ENCODE measurements around the gene PEMT. TPM values are rescaled to one million over a fixed set of nuclear protein-coding genes. Genes with fewer than 3 reads are reported as not detected.

The PEMT gene
- total RNA-seq, 4 donors from 2014 or later, result 3.2 to 10.2 (median 7.1) TPM

GRCh38 chr17:17456251-17456650 lies 135.3 kb downstream of the PEMT start:
- 80 to 83% methylated on average over 1 to 19 of the region's 19 CpGs for WGBS, 2 donors (ENCODE audit: low coverage in 1 of 2)
- H3K27me3 ChIP-seq, result no peaks in the 10 kb centered on the region
- no peak for DNase-seq
- in situ Hi-C loops (cut with MboI; ENCODE audit: low pct_ligation_motif_present in 1 of 4, low pct_unique_long_range_greater_than_20kb in 1 of 4, low sequenced_read_pairs in 3 of 4) (no loop called here), intact Hi-C loops (cut with DNase I; ENCODE audit: low total_unique reads) (no loop called here)
- peaks cover 0 to 5% (median 1%) of the 10 kb centered on the region in 4 donors for H3K4me1 ChIP-seq
- no peaks in the 10 kb centered on the region for H3K36me3 ChIP-seq
- no peak overlapping the region for H3K27ac ChIP-seq
- H3K9me3 ChIP-seq, result no peaks in the 10 kb centered on the region
- TF ChIP-seq POLR2A (IDR thresholded peaks at IDR 0.05) (no peak), POLR2AphosphoS5 (IDR thresholded peaks at IDR 0.05) (no peak), EP300 (IDR thresholded peaks at IDR 0.05; ENCODE audit: low read depth) (no peak)
- TF ChIP-seq, protein P1, sequence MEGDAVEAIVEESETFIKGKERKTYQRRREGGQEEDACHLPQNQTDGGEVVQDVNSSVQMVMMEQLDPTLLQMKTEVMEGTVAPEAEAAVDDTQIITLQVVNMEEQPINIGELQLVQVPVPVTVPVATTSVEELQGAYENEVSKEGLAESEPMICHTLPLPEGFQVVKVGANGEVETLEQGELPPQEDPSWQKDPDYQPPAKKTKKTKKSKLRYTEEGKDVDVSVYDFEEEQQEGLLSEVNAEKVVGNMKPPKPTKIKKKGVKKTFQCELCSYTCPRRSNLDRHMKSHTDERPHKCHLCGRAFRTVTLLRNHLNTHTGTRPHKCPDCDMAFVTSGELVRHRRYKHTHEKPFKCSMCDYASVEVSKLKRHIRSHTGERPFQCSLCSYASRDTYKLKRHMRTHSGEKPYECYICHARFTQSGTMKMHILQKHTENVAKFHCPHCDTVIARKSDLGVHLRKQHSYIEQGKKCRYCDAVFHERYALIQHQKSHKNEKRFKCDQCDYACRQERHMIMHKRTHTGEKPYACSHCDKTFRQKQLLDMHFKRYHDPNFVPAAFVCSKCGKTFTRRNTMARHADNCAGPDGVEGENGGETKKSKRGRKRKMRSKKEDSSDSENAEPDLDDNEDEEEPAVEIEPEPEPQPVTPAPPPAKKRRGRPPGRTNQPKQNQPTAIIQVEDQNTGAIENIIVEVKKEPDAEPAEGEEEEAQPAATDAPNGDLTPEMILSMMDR (IDR thresholded peaks at IDR 0.05), result no peak
- H3K4me3 ChIP-seq, result no peak overlapping the region

Small RNA genes lying within 50 kb of the gene (small RNA-seq; reads per million reads assigned to genes)
- gene RF00019 (0 reads per million in 4 donors), gene RNU6-468P (0 reads per million in 4 donors)

Other genes with a start within 250 kb of the PEMT start
- 10 to 100 TPM; 15.0 to 90.0 (median 25.2) TPM for gene MED9, start 114.7 kb downstream of the PEMT start, total RNA-seq
- gene RASD1, start 95.3 kb downstream of the PEMT start, total RNA-seq, result 10 to 100 TPM; 23.5 to 83.8 (median 61.3) TPM
- gene RAI1, start 89.8 kb upstream of the PEMT start, total RNA-seq, result 100 to 1,000 TPM in 1 of 4 donors, 10 to 100 TPM in 3; 14.1 to 163 (median 34.6) TPM
- gene SREBF1, start 245.3 kb upstream of the PEMT start, total RNA-seq, result 100 to 1,000 TPM in 3 of 4 donors, 10 to 100 TPM in 1; 45.7 to 206 (median 148) TPM

Measured in transverse colon (tissue), 4 donors.